ENCODE data around the gene SPOUT1. TPM values are rescaled to one million over a fixed set of nuclear protein-coding genes. Genes with fewer than 3 reads are reported as not detected.
"Not testable (repeated sequence)": the region's sequence is repeated elsewhere in the genome, so short reads cannot be mapped to it uniquely, and the experiment has no call there.

The SPOUT1 gene
- total RNA-seq, 2 experiments from 2014 or later: 51.2 to 52.5 TPM

- intact Hi-C loops (cut with micrococcal nuclease; ENCODE audit: unreplicated experiment): no loop called here
- H3K4me2 ChIP-seq (ENCODE audit: low read length): no peak overlapping the region
- no TSS peak for BruUV-seq (replicated peaks)
- H4K20me1 ChIP-seq (ENCODE audit: insufficient read depth, low read length): no peaks in the 10 kb centered on the region
- no peaks in the 10 kb centered on the region for H3K79me2 ChIP-seq (ENCODE audit: insufficient read depth, low read depth, low read length)
- H3K36me3 ChIP-seq (ENCODE audit: insufficient read depth, low read length): peaks cover 82% of the 10 kb centered on the region
- CTCF ChIA-PET (ENCODE audit: unreplicated experiment): no interaction called here
- H3K4me3 ChIP-seq (ENCODE audit: low read depth, low read length, poor library complexity, severe bottlenecking): no peak overlapping the region
- no peak overlapping the region for H2AFZ ChIP-seq (ENCODE audit: low read length)
- no peaks in the 10 kb centered on the region for H3K4me1 ChIP-seq (ENCODE audit: insufficient read depth, low read length, poor library complexity, severe bottlenecking)
- H3K9me3 ChIP-seq (ENCODE audit: low read length): no peaks in the 10 kb centered on the region
- no peak for DNase-seq (ENCODE audit: low spot score)
- no peaks in the 10 kb centered on the region for H3K9me2 ChIP-seq (ENCODE audit: insufficient read depth, low read length)
- POLR2A ChIA-PET: no interaction called here
- no peak for TF ChIP-seq CTCF (conservative IDR thresholded peaks at IDR 0.05; ENCODE audit: low read length)
- no peak for TF ChIP-seq EZH2phosphoT487 (IDR thresholded peaks at IDR 0.05; ENCODE audit: borderline replicate concordance, low read depth, low read length)
- no peak overlapping the region for H3K27ac ChIP-seq (ENCODE audit: low read depth, low read length, poor library complexity, severe bottlenecking)
Measured at GRCh38 chr9:128798896-128799295, 30.7 kb downstream of the SPOUT1 start.

- intact Hi-C loops (cut with micrococcal nuclease; ENCODE audit: unreplicated experiment); H2AFZ ChIP-seq (ENCODE audit: low read length); H4K20me1 ChIP-seq (ENCODE audit: insufficient read depth, low read length); BruUV-seq (replicated peaks); H3K4me3 ChIP-seq (ENCODE audit: low read depth, low read length, poor library complexity, severe bottlenecking); DNase-seq (ENCODE audit: low spot score); H3K79me2 ChIP-seq (ENCODE audit: insufficient read depth, low read depth, low read length); H3K27ac ChIP-seq (ENCODE audit: low read depth, low read length, poor library complexity, severe bottlenecking); H3K9me2 ChIP-seq (ENCODE audit: insufficient read depth, low read length); H3K4me2 ChIP-seq (ENCODE audit: low read length); H3K9me3 ChIP-seq (ENCODE audit: low read length); H3K4me1 ChIP-seq (ENCODE audit: insufficient read depth, low read length, poor library complexity, severe bottlenecking): not testable (repeated sequence)
- ChIA-PET CTCF (ENCODE audit: unreplicated experiment) (interaction anchor here (0.6 kb wide), 1 partner anchor 505 kb away, joined by 3 read pairs; no protein-coding TSS in a partner anchor), POLR2A (interaction anchor here (0.7 kb wide), 1 partner anchor 236 kb away, joined by 3 read pairs; no protein-coding TSS in a partner anchor)
- peaks cover 88% of the 10 kb centered on the region for H3K36me3 ChIP-seq (ENCODE audit: insufficient read depth, low read length)
Measured at GRCh38 chr9:128794961-128795360, 34.6 kb downstream of the SPOUT1 start.

GRCh38 chr9:128792978-128793686, 36.5 kb downstream of the SPOUT1 start:
- POLR2A ChIA-PET: interaction anchor here (0.5 to 0.7 kb wide), 2 partner anchors 10 to 51 kb away, joined by 4 to 8 read pairs; no protein-coding TSS in a partner anchor
- H3K9me2 ChIP-seq (ENCODE audit: insufficient read depth, low read length): no peaks in the 10 kb centered on the region
- H4K20me1 ChIP-seq (ENCODE audit: insufficient read depth, low read length): no peaks in the 10 kb centered on the region
- peaks cover 76% of the 10 kb centered on the region for H3K36me3 ChIP-seq (ENCODE audit: insufficient read depth, low read length)
- H3K27ac ChIP-seq (ENCODE audit: low read depth, low read length, poor library complexity, severe bottlenecking): no peak overlapping the region
- no TSS peak for BruUV-seq (replicated peaks)
- peaks cover 7% of the 10 kb centered on the region for H3K79me2 ChIP-seq (ENCODE audit: insufficient read depth, low read depth, low read length)
- peaks cover 6% of the 10 kb centered on the region for H3K4me1 ChIP-seq (ENCODE audit: insufficient read depth, low read length, poor library complexity, severe bottlenecking)
- DNase-seq (ENCODE audit: low spot score): no peak
- H3K4me2 ChIP-seq (ENCODE audit: low read length): no peak overlapping the region
- CTCF ChIA-PET (ENCODE audit: unreplicated experiment): no interaction called here
- no peaks in the 10 kb centered on the region for H3K9me3 ChIP-seq (ENCODE audit: low read length)
- H2AFZ ChIP-seq (ENCODE audit: low read length): no peak overlapping the region
- intact Hi-C loops (cut with micrococcal nuclease; ENCODE audit: unreplicated experiment): no loop called here
- H3K4me3 ChIP-seq (ENCODE audit: low read depth, low read length, poor library complexity, severe bottlenecking): no peak overlapping the region
- TF ChIP-seq CTCF (conservative IDR thresholded peaks at IDR 0.05; ENCODE audit: low read length): no peak

All from OCI-LY7 (cell line).